Skeletal muscle tissue (tissue), 4 donors: ENCODE results near the gene FBRS. TPM values are rescaled to one million over a fixed set of nuclear protein-coding genes. Genes with fewer than 3 reads are reported as not detected.
"Not testable (repeated sequence)": the region's sequence is repeated elsewhere in the genome, so short reads cannot be mapped to it uniquely, and the experiment has no call there.

Experiments
- H3K27ac ChIP-seq: one replicate; pipeline ENCODE4 v1.7.0; 2013; ENCODE audit warnings: mild to moderate bottlenecking, low read depth, low read length, inconsistent platforms
- H3K27me3 ChIP-seq, 3 donors: one replicate each; pipeline ENCODE4 v1.7.0; 2013; ENCODE audit warnings: low read length in 3 of 3; ENCODE audit not compliant: control insufficient read depth in 3 of 3, insufficient read depth in 3 of 3
- H3K36me3 ChIP-seq, 3 donors: one replicate each; pipeline ENCODE4 v1.7.0; 2013; ENCODE audit warnings: low read length in 3 of 3; ENCODE audit not compliant: control insufficient read depth in 3 of 3, insufficient read depth in 3 of 3
- H3K4me1 ChIP-seq, 3 donors: one replicate each; pipeline ENCODE4 v1.7.0; 2013; ENCODE audit warnings: low read length in 3 of 3, mild to moderate bottlenecking in 3 of 3; ENCODE audit not compliant: control insufficient read depth in 3 of 3, insufficient read depth in 3 of 3
- H3K4me3 ChIP-seq, 3 donors: one replicate each; pipeline ENCODE4 v1.7.0; 2013; ENCODE audit warnings: low read length in 3 of 3
- H3K9ac ChIP-seq, 3 donors: one replicate each; pipeline ENCODE4 v1.7.0; 2013; ENCODE audit warnings: low read length in 3 of 3, mild to moderate bottlenecking in 3 of 3, moderate library complexity in 2 of 3, low read depth in 1 of 3
- H3K9me3 ChIP-seq, 3 donors: one replicate each; pipeline ENCODE4 v1.7.0; 2013; ENCODE audit warnings: low read length in 3 of 3; ENCODE audit not compliant: control insufficient read depth in 3 of 3
- total RNA-seq: library from RNA; depleted of rRNA; stranded (reverse); fragments of >200 nt; gene quantifications from one replicate; pipeline ENCODE4 v1.2.3, GENCODE V29; 2014
- donor health status: Osteomylitis.

FBRS gene
- total RNA-seq, 1 donor from 2014 or later: 7.3 TPM

- peaks cover 0 to 4% (median 0%) of the 10 kb centered on the region in 3 donors for H3K27me3 ChIP-seq
- no peak overlapping the region for H3K9ac ChIP-seq
- no peak overlapping the region for H3K27ac ChIP-seq
- H3K4me1 ChIP-seq: no peaks in the 10 kb centered on the region
- no peaks in the 10 kb centered on the region for H3K9me3 ChIP-seq
- H3K36me3 ChIP-seq: no peaks in the 10 kb centered on the region
- H3K4me3 ChIP-seq: no peak overlapping the region
Measured at GRCh38 chr16:30622455-30623032, 35.7 kb upstream of the FBRS start.

GRCh38 chr16:30623536-30624283 lies 34.5 kb upstream of the FBRS start:
- H3K4me3 ChIP-seq: no peak overlapping the region
- H3K9me3 ChIP-seq: no peaks in the 10 kb centered on the region
- H3K4me1 ChIP-seq: peaks cover 0 to 3% (median 0%) of the 10 kb centered on the region in 3 donors
- H3K27me3 ChIP-seq: peaks cover 0 to 4% (median 0%) of the 10 kb centered on the region in 3 donors
- no peaks in the 10 kb centered on the region for H3K36me3 ChIP-seq
- no peak overlapping the region for H3K27ac ChIP-seq
- no peak overlapping the region for H3K9ac ChIP-seq

- no peaks in the 10 kb centered on the region for H3K9me3 ChIP-seq
- H3K9ac ChIP-seq: no peak overlapping the region
- H3K27ac ChIP-seq: no peak overlapping the region
- peaks cover 0 to 6% (median 0%) of the 10 kb centered on the region in 3 donors for H3K4me1 ChIP-seq
- H3K4me3 ChIP-seq: no peak overlapping the region
- peaks cover 0 to 4% (median 0%) of the 10 kb centered on the region in 3 donors for H3K27me3 ChIP-seq
- H3K36me3 ChIP-seq: no peaks in the 10 kb centered on the region
Measured at GRCh38 chr16:30626236-30626635, 32.0 kb upstream of the FBRS start.

- Histone ChIP-seq H3K27me3 (peaks cover 0 to 4% (median 0%) of the 10 kb centered on the region in 3 donors), H3K4me3 (peak overlapping the region in 2 of 3 donors; percentile 38 to 73), H3K27ac (no peak overlapping the region), H3K9ac (peak overlapping the region in 1 of 3 donors; percentile 57), H3K36me3 (no peaks in the 10 kb centered on the region), H3K4me1 (peaks cover 0 to 6% (median 0%) of the 10 kb centered on the region in 3 donors), H3K9me3 (no peaks in the 10 kb centered on the region)
Measured at GRCh38 chr16:30628628-30629540, 29.3 kb upstream of the FBRS start.

GRCh38 chr16:30632454-30632853 lies 25.8 kb upstream of the FBRS start:
- not testable (repeated sequence) for H3K36me3 ChIP-seq, H3K4me3 ChIP-seq, H3K9ac ChIP-seq, H3K27ac ChIP-seq, H3K9me3 ChIP-seq, H3K27me3 ChIP-seq
- peaks cover 5 to 10% (median 8%) of the 10 kb centered on the region in 3 donors for H3K4me1 ChIP-seq

GRCh38 chr16:30633526-30633925 lies 24.7 kb upstream of the FBRS start:
- H3K4me1 ChIP-seq: peaks cover 5 to 9% (median 8%) of the 10 kb centered on the region in 3 donors
- H3K9me3 ChIP-seq: no peaks in the 10 kb centered on the region
- no peaks in the 10 kb centered on the region for H3K36me3 ChIP-seq
- peak overlapping the region; percentile 76 to 88 (median 84) for H3K9ac ChIP-seq
- H3K4me3 ChIP-seq: peak overlapping the region; percentile 82 to 91 (median 86)
- H3K27ac ChIP-seq: peak overlapping the region; percentile 96
- no peaks in the 10 kb centered on the region for H3K27me3 ChIP-seq

- H3K9me3 ChIP-seq: no peaks in the 10 kb centered on the region
- H3K27ac ChIP-seq: no peak overlapping the region
- H3K4me1 ChIP-seq: peaks cover 4 to 8% (median 5%) of the 10 kb centered on the region in 3 donors
- no peaks in the 10 kb centered on the region for H3K27me3 ChIP-seq
- H3K4me3 ChIP-seq: no peak overlapping the region
- H3K9ac ChIP-seq: no peak overlapping the region
- no peaks in the 10 kb centered on the region for H3K36me3 ChIP-seq
Measured at GRCh38 chr16:30636599-30636998, 21.6 kb upstream of the FBRS start.

- H3K27me3 ChIP-seq, H3K27ac ChIP-seq, H3K36me3 ChIP-seq, H3K9me3 ChIP-seq, H3K4me3 ChIP-seq, H3K9ac ChIP-seq, H3K4me1 ChIP-seq: not testable (repeated sequence)
Measured at GRCh38 chr16:30637139-30637538, 21.1 kb upstream of the FBRS start.

- H3K9ac ChIP-seq: no peak overlapping the region
- no peak overlapping the region for H3K27ac ChIP-seq
- no peaks in the 10 kb centered on the region for H3K9me3 ChIP-seq
- peaks cover 4 to 8% (median 5%) of the 10 kb centered on the region in 3 donors for H3K4me1 ChIP-seq
- no peaks in the 10 kb centered on the region for H3K36me3 ChIP-seq
- no peaks in the 10 kb centered on the region for H3K27me3 ChIP-seq
- H3K4me3 ChIP-seq: no peak overlapping the region
Measured at GRCh38 chr16:30637944-30638343, 20.3 kb upstream of the FBRS start.
